ENCODE measurements around the gene ERH.

DNA sequence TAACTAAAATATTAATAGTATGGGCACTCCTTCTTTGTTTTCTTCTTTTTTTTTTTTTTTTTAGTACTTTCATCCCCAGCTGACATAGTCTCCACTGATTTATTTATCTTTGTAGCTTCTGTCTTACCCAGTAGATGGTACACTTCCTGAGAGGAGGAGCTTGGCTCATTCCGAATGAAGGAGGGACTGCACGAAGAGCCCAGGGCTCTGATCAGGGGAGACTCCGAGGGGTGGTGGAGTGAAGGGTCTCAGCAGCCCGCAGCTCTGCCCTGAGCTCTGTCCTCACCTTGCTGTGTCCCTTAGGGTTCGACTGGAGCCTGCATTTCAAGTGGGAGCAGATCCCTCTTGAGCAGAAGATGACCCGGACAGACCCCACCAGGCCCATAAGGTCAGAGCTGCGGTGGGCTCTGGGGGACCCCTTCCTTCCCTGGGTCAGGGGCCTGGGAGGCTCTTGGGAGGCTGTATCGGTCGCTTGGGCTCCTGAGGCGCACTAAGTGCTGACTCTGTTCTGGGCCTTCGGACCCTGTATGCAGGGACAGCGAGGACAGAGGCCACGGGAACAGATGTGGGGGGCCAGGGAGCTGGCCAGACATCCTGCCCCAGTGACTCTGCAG is 65.2 kb downstream of the ERH start:
- TF ChIP-seq POLR2A (IDR thresholded peaks at IDR 0.05; ENCODE audit: low read depth, low read length) (no peak), TAF1 (IDR thresholded peaks at IDR 0.05; ENCODE audit: low read depth, low read length) (no peak)
